Liver (tissue), 3 donors: Measurements from ENCODE around the gene SDK2.

ENCODE experiments used
- CTCF ChIP-seq: fragments of 150-350 bp; IDR thresholded peaks from 2 replicates; pipeline ENCODE4 v1.5.1; 2017; ENCODE audit warnings: improper control_type of control experiment, low read depth, low read length; ENCODE audit not compliant: missing input control
- EGR1 ChIP-seq, 2 donors: IDR thresholded peaks; 2 replicates each; pipeline ENCODE4 v1.6.1; 2016 to 2018; ENCODE audit warnings: antibody characterized with exemption in 2 of 2, low read depth in 2 of 2
- GABPA ChIP-seq, 2 donors: IDR thresholded peaks in 1 of 2; conservative IDR thresholded peaks in 1 of 2; 2 replicates each; pipeline ENCODE4 v1.6.1; 2016; ENCODE audit warnings: antibody characterized with exemption in 2 of 2, mild to moderate bottlenecking in 1 of 2, moderate library complexity in 1 of 2
- HNF4A ChIP-seq, 2 donors: conservative IDR thresholded peaks; 2 replicates each; pipeline ENCODE4 v1.6.1; 2016; ENCODE audit warnings: antibody characterized with exemption in 2 of 2, mild to moderate bottlenecking in 2 of 2
- MAX ChIP-seq: IDR thresholded peaks from 2 replicates; pipeline ENCODE4 v1.6.1; 2016; ENCODE audit warnings: antibody characterized with exemption
- NR2F2 ChIP-seq: IDR thresholded peaks from 2 replicates; pipeline ENCODE4 v1.6.1; 2016; ENCODE audit warnings: antibody characterized with exemption
- RAD21 ChIP-seq, 2 donors: IDR thresholded peaks; 2 replicates each; pipeline ENCODE4 v1.6.1; 2016; ENCODE audit warnings: antibody characterized with exemption in 2 of 2, mild to moderate bottlenecking in 2 of 2
- REST ChIP-seq: IDR thresholded peaks from 2 replicates; pipeline ENCODE4 v1.6.1; 2016; ENCODE audit warnings: antibody characterized with exemption, mild to moderate bottlenecking
- RXRA ChIP-seq, 2 donors: IDR thresholded peaks; 2 replicates each; pipeline ENCODE4 v1.6.1; 2017 to 2018; ENCODE audit warnings: antibody characterized with exemption in 2 of 2, mild to moderate bottlenecking in 1 of 2
- SP1 ChIP-seq: IDR thresholded peaks from 2 replicates; pipeline ENCODE4 v1.6.1; 2018; ENCODE audit warnings: antibody characterized with exemption, mild to moderate bottlenecking
- TAF1 ChIP-seq: conservative IDR thresholded peaks from 2 replicates; pipeline ENCODE4 v1.6.1; 2016; ENCODE audit warnings: antibody characterized with exemption, mild to moderate bottlenecking
- YY1 ChIP-seq: IDR thresholded peaks from 2 replicates; pipeline ENCODE4 v1.6.1; 2016; ENCODE audit warnings: antibody characterized with exemption, mild to moderate bottlenecking
- ZBTB33 ChIP-seq: IDR thresholded peaks from 2 replicates; pipeline ENCODE4 v1.6.1; 2016; ENCODE audit warnings: antibody characterized with exemption
- donor health status: healthy.
- donor health status: healthy.

- TF ChIP-seq CTCF (no peak), RAD21 (IDR thresholded peaks at IDR 0.05) (no peak), TAF1 (no peak), YY1 (no peak), HNF4A (conservative IDR thresholded peaks at IDR 0.05) (no peak), ZBTB33 (no peak), SP1 (no peak), EGR1 (IDR thresholded peaks at IDR 0.05; ENCODE audit: low read depth in 2 of 2) (no peak), RXRA (IDR thresholded peaks at IDR 0.05) (no peak), REST (no peak), MAX (no peak), GABPA (IDR thresholded peaks at IDR 0.05 in 1 of 2, conservative IDR thresholded peaks at IDR 0.05 in 1 of 2) (no peak), NR2F2 (no peak)
Observed at GRCh38 chr17:73368085-73368631, 276.1 kb downstream of the SDK2 start.
